ENCODE measurements around the gene UGT1A7. TPM values are rescaled to one million over a fixed set of nuclear protein-coding genes. Genes with fewer than 3 reads are reported as not detected.

The UGT1A7 gene
- total RNA-seq, 1 donor from 2014 or later: not detected

DNA sequence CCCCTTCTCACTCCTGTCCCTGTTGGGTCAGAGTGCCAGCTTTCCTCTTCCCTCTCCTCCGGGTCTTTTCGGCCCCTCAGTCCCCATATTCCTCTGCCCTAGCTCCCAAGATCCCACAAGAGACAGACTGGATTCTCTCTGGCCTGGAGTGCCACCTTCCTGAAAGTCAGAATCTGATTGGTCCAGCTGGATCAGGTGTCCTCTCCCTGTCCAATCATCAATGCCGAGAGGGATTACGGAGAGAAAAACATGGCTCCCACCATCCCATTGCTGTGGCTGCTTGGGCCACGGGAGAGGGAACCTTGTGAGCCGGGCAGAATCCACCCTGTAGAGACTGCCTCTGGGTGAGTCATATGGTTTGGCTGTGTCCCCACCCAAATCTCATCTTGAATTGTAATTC lies 93.7 kb downstream of the UGT1A7 start:
- Histone ChIP-seq H3K9me3 (no peaks in the 10 kb centered on the region), H3K36me3 (no peaks in the 10 kb centered on the region), H3K27ac (no peak overlapping the region), H3K27me3 (ENCODE audit: low read depth) (no peaks in the 10 kb centered on the region), H3K4me3 (no peak overlapping the region), H3K4me1 (no peaks in the 10 kb centered on the region)
- TF ChIP-seq CTCF (IDR thresholded peaks at IDR 0.05): no peak
- intact Hi-C loops (cut with DNase I): no loop called here
- no peak for ATAC-seq
- DNase-seq: no peak

- no peaks in the 10 kb centered on the region for H3K9me3 ChIP-seq
- ATAC-seq: no peak
- H3K4me3 ChIP-seq: no peak within 1 kb of the TSS
- no peaks in the 10 kb centered on the region for H3K27me3 ChIP-seq (ENCODE audit: low read depth)
- TF ChIP-seq CTCF (IDR thresholded peaks at IDR 0.05): no peak
- intact Hi-C loops (cut with DNase I): no loop called here
- no peaks in the 10 kb centered on the region for H3K36me3 ChIP-seq
- H3K27ac ChIP-seq: no peak within 1 kb of the TSS
- no peaks in the 10 kb centered on the region for H3K4me1 ChIP-seq
- no peak for DNase-seq
Measured at GRCh38 chr2:233778030-233778429, 96.3 kb downstream of the UGT1A7 start, which contains the start of gene MROH2A. TSS of gene MROH2A (plus strand) at chr2:233778330. CDS start at chr2:233779359, 1,029 bp downstream.

- no peaks in the 10 kb centered on the region for H3K9me3 ChIP-seq
- intact Hi-C loops (cut with DNase I): no loop called here
- H3K27me3 ChIP-seq (ENCODE audit: low read depth): no peaks in the 10 kb centered on the region
- DNase-seq (no peak), ATAC-seq (peak in 1 of 2 donors; percentile 23)
- no peak for TF ChIP-seq CTCF (IDR thresholded peaks at IDR 0.05)
- H3K27ac ChIP-seq: no peak overlapping the region
- H3K4me1 ChIP-seq: no peaks in the 10 kb centered on the region
- no peak overlapping the region for H3K4me3 ChIP-seq
- H3K36me3 ChIP-seq: no peaks in the 10 kb centered on the region
Measured at GRCh38 chr2:233779722-233780121, 98.0 kb downstream of the UGT1A7 start.

DNA sequence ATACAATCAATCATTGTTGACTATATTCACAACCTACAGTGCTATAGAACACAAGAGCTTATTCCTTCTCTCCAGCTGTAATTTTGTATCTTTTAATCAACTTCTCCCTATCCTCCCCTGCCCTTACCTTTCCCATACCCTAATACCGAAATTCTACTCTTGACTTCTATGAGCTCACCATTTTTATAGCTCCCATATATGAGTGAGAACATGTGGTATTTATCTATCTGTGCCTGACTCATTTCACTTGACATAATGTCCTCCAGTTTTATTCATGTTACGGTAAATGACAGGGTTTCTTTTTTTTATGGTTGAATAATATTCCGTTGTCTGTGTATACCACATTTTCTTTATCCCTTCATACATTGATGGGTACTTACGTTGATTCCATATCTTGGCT lies 99.1 kb downstream of the UGT1A7 start:
- DNase-seq: no peak
- no peaks in the 10 kb centered on the region for H3K9me3 ChIP-seq
- H3K27ac ChIP-seq: no peak overlapping the region
- no peaks in the 10 kb centered on the region for H3K4me1 ChIP-seq
- ATAC-seq: no peak
- TF ChIP-seq CTCF (IDR thresholded peaks at IDR 0.05): no peak
- H3K36me3 ChIP-seq: no peaks in the 10 kb centered on the region
- intact Hi-C loops (cut with DNase I): no loop called here
- H3K27me3 ChIP-seq (ENCODE audit: low read depth): no peaks in the 10 kb centered on the region
- H3K4me3 ChIP-seq: no peak overlapping the region

- Histone ChIP-seq H3K27me3 (ENCODE audit: low read depth) (no peaks in the 10 kb centered on the region), H3K9me3 (no peaks in the 10 kb centered on the region), H3K36me3 (no peaks in the 10 kb centered on the region), H3K27ac (no peak overlapping the region), H3K4me1 (no peaks in the 10 kb centered on the region), H3K4me3 (no peak overlapping the region)
- no peak for TF ChIP-seq CTCF (IDR thresholded peaks at IDR 0.05)
- DNase-seq (no peak), ATAC-seq (no peak)
- intact Hi-C loops (cut with DNase I): no loop called here
Measured at GRCh38 chr2:233789554-233789953, 107.9 kb downstream of the UGT1A7 start.

Data from lower lobe of right lung (tissue), 2 donors.